Keratinocyte (primary cell): ENCODE measurements around the gene SLC41A1.

Source experiments
- CTCF ChIP-seq, 3 experiments: IDR thresholded peaks in 1 of 3; conservative IDR thresholded peaks in 1 of 3; optimal IDR thresholded peaks in 1 of 3; 2 replicates in 2 of 3; 3 replicates in 1 of 3; pipeline versions ENCODE3 to v1.5.1; 2011; ENCODE audit warnings: low read length in 3 of 3, mild to moderate bottlenecking in 3 of 3, moderate library complexity in 2 of 3, control low read depth in 1 of 3, inconsistent platforms in 1 of 3; ENCODE audit not compliant: insufficient read depth in 2 of 3; ENCODE audit errors: extremely low read depth in 1 of 3
- EZH2 ChIP-seq: IDR thresholded peaks from one replicate; pipeline ENCODE4 v1.6.1; 2012; ENCODE audit warnings: inconsistent platforms, mild to moderate bottlenecking, low read length, moderate library complexity

GRCh38 chr1:205774198-205775014, 38.6 kb downstream of the SLC41A1 start:
- TF ChIP-seq EZH2: no peak
- TF ChIP-seq CTCF (optimal IDR thresholded peaks at IDR 0.05 in 1 of 3, IDR thresholded peaks at IDR 0.05 in 1 of 3, conservative IDR thresholded peaks at IDR 0.05 in 1 of 3; ENCODE audit: extremely low read depth in 1 of 3, insufficient read depth in 2 of 3, low read length in 3 of 3): no peak
